Thyroid gland (tissue), 4 donors: ENCODE results near the gene PRRT1B.

Experiments used
- POLR2A ChIP-seq, 2 donors: fragments of 450-650 bp; IDR thresholded peaks; one replicate each; pipeline ENCODE4 v1.6.1; 2017; ENCODE audit warnings: antibody characterized with exemption in 2 of 2, mild to moderate bottlenecking in 2 of 2, moderate library complexity in 1 of 2
- TF ChIP-seq, protein P1 (sequence below), 6 experiments: fragments of 200-600 bp in 3 of 6; fragments of 450-650 bp in 3 of 6; sonication (generic) in 3 of 6; IDR thresholded peaks; one replicate each; pipeline ENCODE4 v1.5.1; 2016 to 2019; ENCODE audit warnings: antibody characterized with exemption in 6 of 6, mild to moderate bottlenecking in 2 of 6, inconsistent platforms in 1 of 6, moderate library complexity in 1 of 6

DNA sequence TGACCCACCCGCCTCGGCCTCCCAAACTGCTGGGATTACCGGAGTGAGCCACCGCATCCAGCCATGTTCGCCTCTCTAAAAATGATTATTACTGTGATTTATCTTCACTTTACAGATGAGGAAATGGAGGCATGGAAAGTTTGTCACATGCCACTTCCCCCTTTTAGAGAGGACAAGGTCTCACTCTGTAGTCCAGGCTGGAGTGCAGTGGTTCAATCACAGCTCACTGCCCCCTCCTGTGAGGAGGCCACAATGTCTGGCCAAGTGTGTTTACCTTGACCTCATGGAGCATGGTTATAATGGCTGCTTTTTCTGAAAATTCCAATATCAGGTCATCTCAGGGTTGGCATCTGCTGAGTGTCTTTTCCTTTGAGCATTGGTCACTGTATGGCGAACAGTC is 6.7 kb downstream of the PRRT1B start:
- no peak for TF ChIP-seq POLR2A (IDR thresholded peaks at IDR 0.05)
- TF ChIP-seq, protein P1, sequence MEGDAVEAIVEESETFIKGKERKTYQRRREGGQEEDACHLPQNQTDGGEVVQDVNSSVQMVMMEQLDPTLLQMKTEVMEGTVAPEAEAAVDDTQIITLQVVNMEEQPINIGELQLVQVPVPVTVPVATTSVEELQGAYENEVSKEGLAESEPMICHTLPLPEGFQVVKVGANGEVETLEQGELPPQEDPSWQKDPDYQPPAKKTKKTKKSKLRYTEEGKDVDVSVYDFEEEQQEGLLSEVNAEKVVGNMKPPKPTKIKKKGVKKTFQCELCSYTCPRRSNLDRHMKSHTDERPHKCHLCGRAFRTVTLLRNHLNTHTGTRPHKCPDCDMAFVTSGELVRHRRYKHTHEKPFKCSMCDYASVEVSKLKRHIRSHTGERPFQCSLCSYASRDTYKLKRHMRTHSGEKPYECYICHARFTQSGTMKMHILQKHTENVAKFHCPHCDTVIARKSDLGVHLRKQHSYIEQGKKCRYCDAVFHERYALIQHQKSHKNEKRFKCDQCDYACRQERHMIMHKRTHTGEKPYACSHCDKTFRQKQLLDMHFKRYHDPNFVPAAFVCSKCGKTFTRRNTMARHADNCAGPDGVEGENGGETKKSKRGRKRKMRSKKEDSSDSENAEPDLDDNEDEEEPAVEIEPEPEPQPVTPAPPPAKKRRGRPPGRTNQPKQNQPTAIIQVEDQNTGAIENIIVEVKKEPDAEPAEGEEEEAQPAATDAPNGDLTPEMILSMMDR (IDR thresholded peaks at IDR 0.05): no peak
